ENCODE results near the gene COL18A1. TPM values are rescaled to one million over a fixed set of nuclear protein-coding genes. Genes with fewer than 3 reads are reported as not detected.
"Not testable (repeated sequence)": the region's sequence is repeated elsewhere in the genome, so short reads cannot be mapped to it uniquely, and the experiment has no call there.

COL18A1 gene
- total RNA-seq, 1 experiment from 2014 or later: 77.0 TPM

DNA sequence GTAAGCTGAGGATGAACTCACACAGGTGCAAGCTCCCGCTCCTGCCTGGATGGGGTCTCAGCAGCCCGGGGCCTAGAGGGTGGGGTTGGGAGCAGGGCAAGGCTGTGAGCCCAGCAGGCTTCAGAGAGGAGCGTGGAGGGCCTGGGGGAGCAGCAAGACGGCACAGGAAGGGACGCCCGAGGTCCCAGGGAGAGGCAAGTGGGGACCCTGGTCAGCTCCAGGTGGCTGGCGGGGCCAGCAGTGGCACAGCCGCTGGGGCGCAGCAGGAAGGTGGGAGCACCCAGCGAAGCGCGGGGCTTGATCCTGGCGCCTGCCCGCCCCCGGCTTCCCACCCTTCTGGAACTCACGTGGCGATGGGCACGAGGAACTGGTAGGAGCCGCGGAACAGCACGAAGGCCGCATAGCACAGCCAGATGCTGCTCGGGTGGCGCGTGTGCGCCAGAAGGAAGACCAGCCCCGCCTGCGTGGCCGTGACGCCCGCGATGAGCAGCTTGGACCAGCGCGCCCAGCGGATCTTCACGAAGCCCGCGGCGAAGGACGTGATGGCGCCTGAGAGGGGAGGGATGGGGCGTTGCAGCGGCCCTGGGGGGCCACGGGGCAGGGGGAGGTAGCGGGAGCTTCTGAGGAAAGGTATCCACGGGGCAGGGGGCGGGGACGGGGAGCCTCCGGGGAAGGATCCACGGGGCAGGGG lies 125.6 kb downstream of the COL18A1 start:
- no peak overlapping the region for H3K4me3 ChIP-seq (ENCODE audit: low read length)

DNA sequence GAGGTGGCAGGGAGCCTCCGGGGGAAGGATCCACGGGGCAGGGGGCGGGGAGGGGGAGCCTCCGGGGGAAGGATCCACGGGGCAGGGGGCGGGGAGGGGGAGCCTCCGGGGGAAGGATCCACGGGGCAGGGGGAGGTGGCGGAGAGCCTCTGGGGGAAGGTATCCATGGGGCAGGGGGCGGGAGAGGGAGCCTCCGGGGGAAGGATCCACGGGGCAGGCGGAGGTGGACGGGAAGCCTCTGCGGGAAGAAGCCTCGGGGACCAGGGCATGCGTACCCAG lies 126.1 kb downstream of the COL18A1 start:
- H2AFZ ChIP-seq (ENCODE audit: low read length); H3F3A ChIP-seq (ENCODE audit: low read length, unreplicated experiment); H3K4me1 ChIP-seq (ENCODE audit: insufficient read depth, low read length); H3K9ac ChIP-seq (ENCODE audit: low read length); H3K4me2 ChIP-seq (ENCODE audit: low read length); ATAC-seq; H3K27ac ChIP-seq (ENCODE audit: low read length); CTCF ChIA-PET; H4K20me1 ChIP-seq (ENCODE audit: low read length); H3K9me3 ChIP-seq (ENCODE audit: low read length); H3K27me3 ChIP-seq (ENCODE audit: low read length); H3K4me3 ChIP-seq (ENCODE audit: low read length); intact Hi-C loops (cut with micrococcal nuclease); H3K9me2 ChIP-seq (replicated peaks; ENCODE audit: low read length); POLR2A ChIA-PET (ENCODE audit: unreplicated experiment); DNase-seq; BruUV-seq (replicated peaks): not testable (repeated sequence)
- Histone ChIP-seq H3K79me2 (ENCODE audit: low read length) (peaks cover 14% of the 10 kb centered on the region; the same call in 1 of the 2 replicates), H3K36me3 (ENCODE audit: low read depth, low read length) (peaks cover 37% of the 10 kb centered on the region)

More for the DNA sequence above, 125.6 kb downstream of the COL18A1 start:
- TF ChIP-seq EZH2 (IDR thresholded peaks at IDR 0.05; ENCODE audit: low read length, unreplicated experiment): no peak
- TF ChIP-seq, protein P1, sequence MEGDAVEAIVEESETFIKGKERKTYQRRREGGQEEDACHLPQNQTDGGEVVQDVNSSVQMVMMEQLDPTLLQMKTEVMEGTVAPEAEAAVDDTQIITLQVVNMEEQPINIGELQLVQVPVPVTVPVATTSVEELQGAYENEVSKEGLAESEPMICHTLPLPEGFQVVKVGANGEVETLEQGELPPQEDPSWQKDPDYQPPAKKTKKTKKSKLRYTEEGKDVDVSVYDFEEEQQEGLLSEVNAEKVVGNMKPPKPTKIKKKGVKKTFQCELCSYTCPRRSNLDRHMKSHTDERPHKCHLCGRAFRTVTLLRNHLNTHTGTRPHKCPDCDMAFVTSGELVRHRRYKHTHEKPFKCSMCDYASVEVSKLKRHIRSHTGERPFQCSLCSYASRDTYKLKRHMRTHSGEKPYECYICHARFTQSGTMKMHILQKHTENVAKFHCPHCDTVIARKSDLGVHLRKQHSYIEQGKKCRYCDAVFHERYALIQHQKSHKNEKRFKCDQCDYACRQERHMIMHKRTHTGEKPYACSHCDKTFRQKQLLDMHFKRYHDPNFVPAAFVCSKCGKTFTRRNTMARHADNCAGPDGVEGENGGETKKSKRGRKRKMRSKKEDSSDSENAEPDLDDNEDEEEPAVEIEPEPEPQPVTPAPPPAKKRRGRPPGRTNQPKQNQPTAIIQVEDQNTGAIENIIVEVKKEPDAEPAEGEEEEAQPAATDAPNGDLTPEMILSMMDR (conservative IDR thresholded peaks at IDR 0.05; ENCODE audit: low read depth, low read length): no peak
- no peak for TF ChIP-seq EZH2phosphoT487 (IDR thresholded peaks at IDR 0.05; ENCODE audit: borderline replicate concordance, low read length)
- no peaks in the 10 kb centered on the region for H4K20me1 ChIP-seq (ENCODE audit: low read length)
- BruUV-seq (replicated peaks): no TSS peak
- POLR2A ChIA-PET (ENCODE audit: unreplicated experiment): no interaction called here
- H3K27me3 ChIP-seq (ENCODE audit: low read length): no peaks in the 10 kb centered on the region
- H3K36me3 ChIP-seq (ENCODE audit: low read depth, low read length): peaks cover 38% of the 10 kb centered on the region
- no peaks in the 10 kb centered on the region for H3K9me2 ChIP-seq (replicated peaks; ENCODE audit: low read length)
- no peaks in the 10 kb centered on the region for H3K9me3 ChIP-seq (ENCODE audit: low read length)
- CTCF ChIA-PET: no interaction called here
- DNase-seq: no peak
- H3K9ac ChIP-seq (ENCODE audit: low read length): no peak overlapping the region
- no peak overlapping the region for H3K27ac ChIP-seq (ENCODE audit: low read length)
- intact Hi-C loops (cut with micrococcal nuclease): no loop called here
- H3K4me2 ChIP-seq (ENCODE audit: low read length): no peak overlapping the region
- H3K79me2 ChIP-seq (ENCODE audit: low read length): peaks cover 10% of the 10 kb centered on the region; the same call in 1 of the 2 replicates
- no peak for ATAC-seq
- no peaks in the 10 kb centered on the region for H3K4me1 ChIP-seq (ENCODE audit: insufficient read depth, low read length)
- no peaks in the 10 kb centered on the region for H3F3A ChIP-seq (ENCODE audit: low read length, unreplicated experiment)
- H2AFZ ChIP-seq (ENCODE audit: low read length): no peak overlapping the region

DNA sequence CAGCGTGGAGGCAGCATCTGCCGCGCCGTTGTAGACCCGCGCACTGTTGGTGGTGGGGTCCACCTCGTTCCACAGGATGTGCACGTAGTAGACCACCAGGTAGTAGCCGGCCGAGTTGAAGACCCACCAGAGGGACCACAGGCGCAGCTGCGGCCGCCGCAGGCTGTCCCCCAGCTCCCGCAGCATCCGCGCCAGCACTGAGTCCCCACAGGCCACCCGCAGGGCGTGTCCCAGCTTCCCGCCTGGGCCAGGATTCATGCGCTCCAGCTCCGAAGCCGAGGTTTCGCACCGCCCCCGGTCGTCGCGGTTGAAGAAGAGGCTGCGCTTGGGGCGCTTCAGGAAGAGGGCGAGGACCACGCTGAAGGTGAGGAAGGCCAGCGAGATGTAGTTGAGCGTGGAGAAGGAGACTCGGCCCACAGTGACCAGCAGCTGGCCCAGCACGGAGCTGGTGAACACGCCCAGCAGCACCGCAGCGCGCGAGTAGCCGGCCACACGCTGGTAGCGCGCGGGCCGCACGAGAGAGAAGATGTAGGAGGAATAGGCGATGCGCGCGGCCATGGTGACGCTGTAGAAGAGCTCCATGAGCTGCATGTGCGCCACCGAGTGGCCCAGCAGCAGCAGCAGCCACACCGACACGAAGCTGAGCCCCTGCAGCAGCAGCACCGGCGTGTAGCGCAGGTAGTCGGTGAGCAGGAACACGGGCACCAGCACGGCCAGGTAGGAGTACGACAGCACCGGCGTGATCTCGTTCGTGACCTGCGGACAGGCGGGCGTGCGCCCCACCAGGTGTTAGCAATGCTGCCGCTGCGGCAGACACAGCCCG lies 126.6 kb downstream of the COL18A1 start:
- Histone ChIP-seq H3K9me3 (ENCODE audit: low read length) (no peaks in the 10 kb centered on the region), H3K36me3 (ENCODE audit: low read depth, low read length) (peaks cover 34% of the 10 kb centered on the region), H3K79me2 (ENCODE audit: low read length) (peaks cover 14% of the 10 kb centered on the region; the same call in 1 of the 2 replicates), H2AFZ (ENCODE audit: low read length) (no peak overlapping the region), H3K9ac (ENCODE audit: low read length) (no peak overlapping the region), H3K4me2 (ENCODE audit: low read length) (no peak overlapping the region), H3K27me3 (ENCODE audit: low read length) (no peaks in the 10 kb centered on the region), H3F3A (ENCODE audit: low read length, unreplicated experiment) (no peaks in the 10 kb centered on the region), H3K4me1 (ENCODE audit: insufficient read depth, low read length) (no peaks in the 10 kb centered on the region), H3K4me3 (ENCODE audit: low read length) (no peak overlapping the region), H3K27ac (ENCODE audit: low read length) (no peak overlapping the region), H3K9me2 (replicated peaks; ENCODE audit: low read length) (no peaks in the 10 kb centered on the region), H4K20me1 (ENCODE audit: low read length) (no peaks in the 10 kb centered on the region)
- intact Hi-C loops (cut with micrococcal nuclease): no loop called here
- DNase-seq: no peak
- no TSS peak for BruUV-seq (replicated peaks)
- POLR2A ChIA-PET (ENCODE audit: unreplicated experiment): no interaction called here
- no peak for ATAC-seq
- CTCF ChIA-PET: no interaction called here
- no peak for TF ChIP-seq EZH2 (IDR thresholded peaks at IDR 0.05; ENCODE audit: low read length, unreplicated experiment)
- no peak for TF ChIP-seq EZH2phosphoT487 (IDR thresholded peaks at IDR 0.05; ENCODE audit: borderline replicate concordance, low read length)
- TF ChIP-seq, protein P1 (conservative IDR thresholded peaks at IDR 0.05; ENCODE audit: low read depth, low read length): no peak
